GM19455 (cell line): ENCODE measurements around the gene PARP12.
"Not testable (repeated sequence)": the region's sequence is repeated elsewhere in the genome, so short reads cannot be mapped to it uniquely, and the experiment has no call there.

ENCODE experiments used
- ATAC-seq: cut with Tn5 transposase; IDR thresholded peaks from one replicate; pipeline ENCODE4 v1.9.1; 2021; ENCODE audit not compliant: unreplicated experiment

Gene PARP12, protein sequence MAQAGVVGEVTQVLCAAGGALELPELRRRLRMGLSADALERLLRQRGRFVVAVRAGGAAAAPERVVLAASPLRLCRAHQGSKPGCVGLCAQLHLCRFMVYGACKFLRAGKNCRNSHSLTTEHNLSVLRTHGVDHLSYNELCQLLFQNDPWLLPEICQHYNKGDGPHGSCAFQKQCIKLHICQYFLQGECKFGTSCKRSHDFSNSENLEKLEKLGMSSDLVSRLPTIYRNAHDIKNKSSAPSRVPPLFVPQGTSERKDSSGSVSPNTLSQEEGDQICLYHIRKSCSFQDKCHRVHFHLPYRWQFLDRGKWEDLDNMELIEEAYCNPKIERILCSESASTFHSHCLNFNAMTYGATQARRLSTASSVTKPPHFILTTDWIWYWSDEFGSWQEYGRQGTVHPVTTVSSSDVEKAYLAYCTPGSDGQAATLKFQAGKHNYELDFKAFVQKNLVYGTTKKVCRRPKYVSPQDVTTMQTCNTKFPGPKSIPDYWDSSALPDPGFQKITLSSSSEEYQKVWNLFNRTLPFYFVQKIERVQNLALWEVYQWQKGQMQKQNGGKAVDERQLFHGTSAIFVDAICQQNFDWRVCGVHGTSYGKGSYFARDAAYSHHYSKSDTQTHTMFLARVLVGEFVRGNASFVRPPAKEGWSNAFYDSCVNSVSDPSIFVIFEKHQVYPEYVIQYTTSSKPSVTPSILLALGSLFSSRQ

DNA sequence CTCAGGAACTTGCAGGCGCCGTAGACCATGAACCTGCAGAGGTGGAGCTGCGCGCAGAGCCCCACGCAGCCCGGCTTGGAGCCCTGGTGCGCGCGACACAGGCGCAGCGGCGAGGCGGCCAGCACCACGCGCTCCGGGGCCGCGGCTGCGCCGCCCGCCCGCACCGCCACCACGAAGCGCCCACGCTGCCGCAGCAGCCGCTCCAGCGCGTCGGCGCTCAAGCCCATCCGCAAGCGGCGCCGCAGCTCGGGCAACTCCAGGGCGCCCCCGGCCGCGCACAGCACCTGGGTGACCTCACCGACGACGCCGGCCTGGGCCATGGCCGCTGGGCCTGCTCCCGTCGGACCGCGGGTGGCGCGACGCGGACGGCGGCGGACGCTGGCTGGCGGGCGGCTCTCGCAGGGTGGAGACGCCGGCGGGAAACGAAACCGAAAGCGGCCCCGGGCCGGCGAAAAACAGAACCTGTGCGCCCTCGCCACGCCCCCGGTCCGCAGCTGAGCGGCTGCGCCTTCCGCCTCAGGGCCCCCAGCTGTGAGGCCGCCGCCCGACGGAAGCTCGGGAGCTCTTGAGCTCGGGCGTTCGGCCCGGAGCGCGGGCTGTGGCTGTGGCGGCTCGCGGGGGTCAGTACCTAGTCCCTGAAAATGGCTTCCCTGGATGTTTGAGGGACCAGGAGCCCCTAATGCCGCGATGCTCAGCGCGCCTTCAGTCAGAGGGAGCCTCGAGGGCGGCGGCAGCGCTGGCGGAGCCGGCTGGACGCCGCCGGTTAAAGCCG lies at the start of gene PARP12:
PARP12 (minus strand) TSS at position 424 of the 772 bp plus-strand sequence; CDS start at position 320, 104 bp downstream.
- ATAC-seq: peak; percentile 90

- not testable (repeated sequence) for ATAC-seq
Observed at GRCh38 chr7:140108777-140109176, 46.0 kb upstream of the PARP12 start.

- ATAC-seq: no peak
Observed at GRCh38 chr7:140096459-140096858, 33.7 kb upstream of the PARP12 start.

DNA sequence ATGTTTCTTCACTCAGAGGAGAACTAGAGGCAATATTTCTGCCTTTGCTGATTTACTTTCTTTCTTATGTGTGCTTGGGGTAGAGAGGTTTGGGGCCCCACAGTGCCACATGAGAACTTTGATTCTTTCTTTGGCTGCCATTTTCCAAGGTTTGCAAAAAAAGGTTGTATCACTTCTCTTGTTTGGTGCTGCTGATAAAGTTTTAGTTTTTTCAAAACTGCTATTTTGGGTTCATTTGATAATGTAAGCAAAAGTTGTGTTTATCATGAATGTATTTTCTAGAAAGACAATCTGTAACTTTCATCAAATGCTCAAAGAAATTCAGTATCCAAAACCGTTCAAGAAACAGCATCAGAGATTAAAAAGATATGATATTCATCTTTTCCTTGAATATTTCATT lies 30.6 kb upstream of the PARP12 start:
- no peak for ATAC-seq

GRCh38 chr7:140085447-140085846 lies 22.7 kb upstream of the PARP12 start:
- no peak for ATAC-seq

- ATAC-seq: peak; percentile 97
Observed at GRCh38 chr7:140084972-140085371, 22.2 kb upstream of the PARP12 start.

DNA sequence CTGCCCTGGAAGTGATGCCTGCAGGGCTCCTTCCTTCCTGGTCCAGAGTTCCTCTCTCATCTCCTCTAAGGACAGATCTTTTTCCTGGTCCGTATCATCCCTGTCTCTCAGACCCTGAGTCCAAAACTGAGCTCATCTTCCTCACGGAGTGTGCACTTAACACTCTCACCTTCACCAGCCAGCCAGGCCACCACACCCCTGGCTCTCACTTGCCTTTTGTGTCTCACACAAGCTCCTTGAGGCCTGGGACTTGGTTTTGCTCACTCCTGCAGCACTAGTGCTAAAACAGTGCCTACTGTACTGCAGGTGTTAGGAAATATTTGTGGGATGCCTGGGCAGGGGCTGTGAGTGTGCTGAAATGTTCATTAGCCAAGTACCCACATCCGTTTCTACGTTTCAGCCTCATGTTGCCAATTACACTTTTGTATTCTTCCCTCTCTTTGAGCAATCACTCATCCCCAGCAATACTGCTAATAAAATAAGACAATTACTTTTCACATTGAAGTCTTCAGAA lies 21.4 kb upstream of the PARP12 start:
- no peak for ATAC-seq

DNA sequence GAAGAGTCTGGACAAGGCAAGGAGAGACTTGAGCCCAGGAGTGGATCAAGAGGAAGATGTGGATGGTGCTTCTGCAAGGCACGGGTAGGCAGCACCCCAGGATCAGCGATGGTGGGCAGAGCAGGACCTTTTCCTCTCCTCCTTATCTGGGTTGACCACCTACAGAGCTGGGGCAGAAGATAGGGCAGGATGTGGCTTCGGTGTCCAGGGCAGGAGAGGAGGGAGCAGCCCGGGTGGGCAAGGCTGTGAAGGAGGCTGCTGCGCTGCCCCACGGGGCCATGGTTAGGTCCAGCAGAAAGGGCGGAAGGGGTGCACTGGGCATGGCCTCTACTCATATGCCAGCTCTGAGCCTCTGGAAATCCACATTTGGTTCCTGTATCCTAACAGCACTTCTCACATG lies 20.0 kb upstream of the PARP12 start:
- ATAC-seq: no peak

- no peak for ATAC-seq
Observed at GRCh38 chr7:140081774-140082425, 19.1 kb upstream of the PARP12 start.

GRCh38 chr7:140080919-140081318 lies 18.2 kb upstream of the PARP12 start:
- ATAC-seq: no peak

DNA sequence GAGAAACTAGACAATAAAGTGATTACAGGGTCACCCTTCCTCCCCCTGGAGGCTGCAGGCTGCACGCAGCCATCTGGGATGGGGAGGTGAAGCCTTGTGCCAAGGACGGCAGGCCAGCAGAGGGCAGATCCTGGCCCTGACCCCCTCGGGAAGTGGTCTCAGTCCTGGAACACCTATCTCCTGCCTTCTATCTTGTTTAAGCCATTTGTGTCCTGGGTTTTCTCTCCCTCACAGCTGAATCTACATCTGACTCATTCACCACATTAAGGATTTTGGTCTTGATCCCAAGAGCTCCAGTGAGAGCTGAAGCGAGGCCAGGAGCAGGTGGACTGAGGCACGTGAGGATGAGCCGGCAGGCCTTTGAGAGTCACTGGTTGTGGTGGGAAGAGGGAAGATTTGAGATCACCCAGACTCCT lies 16.4 kb upstream of the PARP12 start:
- ATAC-seq: no peak

DNA sequence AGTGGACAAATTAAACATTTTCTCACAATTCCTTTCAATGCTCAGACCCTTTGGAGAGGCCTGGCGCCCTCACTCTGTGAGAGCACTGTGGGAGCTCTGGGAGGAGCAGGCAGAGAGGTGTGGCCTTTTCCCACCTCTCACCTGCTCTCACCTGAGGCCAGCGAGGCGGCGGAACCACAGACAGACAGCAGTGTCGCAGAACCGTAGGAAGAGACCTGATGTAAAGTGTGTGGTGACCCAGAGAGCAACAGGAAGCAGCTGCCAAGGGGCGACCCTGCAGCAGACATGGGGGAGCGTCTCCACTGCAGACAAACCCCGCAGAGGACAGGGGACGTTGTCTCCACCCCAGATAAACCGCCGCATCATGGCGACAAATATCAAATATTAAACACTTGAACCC lies 15.6 kb upstream of the PARP12 start:
- ATAC-seq: no peak

DNA sequence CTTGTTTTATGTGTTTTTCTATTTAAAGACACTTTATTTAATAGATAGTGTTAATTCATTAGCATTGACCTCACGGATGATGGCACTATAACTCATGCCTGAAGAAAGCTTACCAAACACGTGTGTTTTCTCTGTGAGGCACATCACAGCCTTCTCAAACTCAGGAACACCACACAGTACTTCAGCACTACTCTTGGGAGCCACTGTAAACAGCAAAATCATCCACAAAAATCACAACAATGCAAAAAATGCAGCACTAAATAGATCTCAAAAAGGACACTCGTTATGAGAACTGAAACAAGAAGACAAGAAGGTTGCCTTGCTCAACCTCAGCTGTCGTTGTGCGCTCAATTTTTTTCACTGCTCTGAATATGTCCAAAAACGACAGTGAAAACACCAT lies 12.0 kb upstream of the PARP12 start:
- no peak for ATAC-seq

- no peak for ATAC-seq
Observed at GRCh38 chr7:140070546-140070945, 7.8 kb upstream of the PARP12 start.

- ATAC-seq: no peak
Observed at GRCh38 chr7:140069298-140069949, 6.7 kb upstream of the PARP12 start.

DNA sequence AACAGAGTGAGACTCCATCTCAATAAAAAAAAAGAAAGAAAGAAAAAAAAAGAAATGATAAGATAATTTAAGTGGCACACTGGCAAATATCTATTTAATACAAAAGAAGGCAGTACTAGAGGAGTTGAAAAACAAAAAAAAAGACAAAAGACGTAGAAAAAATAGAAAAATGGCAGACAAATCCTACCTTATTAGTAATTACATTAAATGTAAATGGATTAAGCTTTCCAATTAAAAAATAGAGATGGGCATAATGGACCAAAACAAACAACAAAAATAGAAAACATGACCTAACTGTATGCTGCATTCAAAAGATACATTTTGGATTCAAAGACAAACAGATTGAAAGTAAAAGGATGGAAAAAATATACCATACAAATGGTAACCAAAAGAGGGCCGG lies 5.3 kb upstream of the PARP12 start:
- no peak for ATAC-seq

GRCh38 chr7:140067052-140067451 lies 4.3 kb upstream of the PARP12 start:
- ATAC-seq: no peak

DNA sequence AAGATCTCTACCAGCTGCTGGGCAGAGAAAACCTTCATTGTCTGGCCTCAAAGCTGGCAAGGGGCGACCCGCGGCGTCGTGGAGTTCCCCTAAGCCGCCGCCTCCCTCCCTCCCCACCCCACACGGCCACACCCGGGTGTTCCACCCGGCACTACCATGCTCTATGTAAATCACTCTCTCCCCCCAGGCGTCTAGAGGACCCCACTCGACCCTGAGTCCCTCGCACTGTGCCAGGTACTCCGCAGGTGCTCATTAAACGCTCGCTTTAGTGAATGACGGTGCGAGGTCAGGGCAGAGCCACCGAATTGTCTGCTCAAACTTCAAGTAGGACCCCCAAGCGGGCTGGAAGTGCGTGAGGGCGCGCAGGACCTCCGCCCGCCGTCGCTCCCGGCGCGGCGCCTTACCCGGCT lies 628 bp downstream of the PARP12 start:
- ATAC-seq: peak; percentile 26

- no peak for ATAC-seq
Observed at GRCh38 chr7:140061607-140061930, 1.2 kb downstream of the PARP12 start.

- ATAC-seq: no peak
Observed at GRCh38 chr7:140060788-140061606, 1.8 kb downstream of the PARP12 start.
